CD8-positive, alpha-beta memory T cell (primary cell): ENCODE results near the gene KCNJ18. TPM values are rescaled to one million over a fixed set of nuclear protein-coding genes. Genes with fewer than 3 reads are reported as not detected.
"Not testable (repeated sequence)": the region's sequence is repeated elsewhere in the genome, so short reads cannot be mapped to it uniquely, and the experiment has no call there.

Experiments
- CTCF ChIA-PET: fragments of 350-600 bp; sonication (Branson Sonifier 250); formaldehyde crosslinking; loops from one replicate; lab custom pipeline; 2021; ENCODE audit warnings: antibody characterized with exemption; lab: Charles Lee
- POLR2A ChIA-PET: fragments of 350-600 bp; sonication (Branson Sonifier 250); formaldehyde crosslinking; loops from one replicate; lab custom pipeline; 2021; ENCODE audit warnings: antibody characterized with exemption; lab: Charles Lee
- DNase-seq, 5 donors: peaks; one replicate each; pipeline versions ENCODE4 v3.0.0 to v3.0.0-alpha.2; 2020 to 2022; ENCODE audit warnings: mixed read lengths in 1 of 5
- H3K27ac ChIP-seq: one replicate; pipeline ENCODE4 v1.7.0; 2013; ENCODE audit warnings: low read depth, mild to moderate bottlenecking, low read length, moderate library complexity
- H3K27me3 ChIP-seq: 2 replicates; pipeline ENCODE4 v1.7.0; 2013; ENCODE audit warnings: low read length, mild to moderate bottlenecking; ENCODE audit not compliant: insufficient read depth, poor library complexity, severe bottlenecking
- H3K36me3 ChIP-seq: 2 replicates; pipeline ENCODE4 v1.7.0; 2013; ENCODE audit warnings: mild to moderate bottlenecking, low read length, moderate library complexity; ENCODE audit not compliant: insufficient read depth
- H3K4me1 ChIP-seq: 2 replicates; pipeline ENCODE4 v1.7.0; 2013; ENCODE audit warnings: mild to moderate bottlenecking, low read length, moderate library complexity; ENCODE audit not compliant: insufficient read depth
- H3K4me3 ChIP-seq: 2 replicates; pipeline ENCODE4 v1.7.0; 2013; ENCODE audit warnings: mild to moderate bottlenecking, low read length
- H3K9me3 ChIP-seq: 2 replicates; pipeline ENCODE4 v1.7.0; 2013; ENCODE audit warnings: mild to moderate bottlenecking, low read length
- H3K27ac Mint-ChIP-seq, 8 donors: one replicate each; pipeline ENCODE4 v1.8.0; 2020 to 2021; ENCODE audit warnings: mixed read lengths in 8 of 8, mild to moderate bottlenecking in 6 of 8, inconsistent platforms in 3 of 8, moderate library complexity in 3 of 8
- H3K27me3 Mint-ChIP-seq, 2 donors: one replicate each; pipeline ENCODE4 v1.8.0; 2020 to 2021; ENCODE audit warnings: mixed read lengths in 2 of 2, mild to moderate bottlenecking in 1 of 2, moderate library complexity in 1 of 2
- H3K36me3 Mint-ChIP-seq, 3 donors: one replicate each; pipeline ENCODE4 v1.8.0; 2020 to 2021; ENCODE audit warnings: mixed read lengths in 3 of 3, inconsistent platforms in 1 of 3, mild to moderate bottlenecking in 1 of 3
- H3K4me1 Mint-ChIP-seq, 3 donors: one replicate each; pipeline ENCODE4 v1.8.0; 2020 to 2021; ENCODE audit warnings: mixed read lengths in 3 of 3, inconsistent platforms in 1 of 3, mild to moderate bottlenecking in 1 of 3
- H3K4me3 Mint-ChIP-seq, 7 donors: one replicate each; pipeline ENCODE4 v1.8.0; 2020 to 2021; ENCODE audit warnings: mixed read lengths in 7 of 7, mild to moderate bottlenecking in 6 of 7, moderate library complexity in 4 of 7, inconsistent platforms in 2 of 7
- H3K9me3 Mint-ChIP-seq, 5 donors: one replicate each; pipeline ENCODE4 v1.8.0; 2020 to 2022; ENCODE audit warnings: mixed read lengths in 5 of 5, mild to moderate bottlenecking in 3 of 5, moderate library complexity in 2 of 5, inconsistent platforms in 1 of 5
- polyA plus RNA-seq: library from polyadenylated mRNA; unstranded; fragments of 300-500 nt; fragmentation: Illumina TruSeq; gene quantifications from one replicate; pipeline ENCODE4 v1.2.3, GENCODE V29; 2021
- total RNA-seq, 2 experiments: library from RNA; stranded (reverse); gene quantifications; one replicate each; pipeline ENCODE4 v1.2.3, GENCODE V29; 2021

Gene KCNJ18
- total and polyA plus RNA-seq, 3 experiments from 2014 or later, result not detected

DNA sequence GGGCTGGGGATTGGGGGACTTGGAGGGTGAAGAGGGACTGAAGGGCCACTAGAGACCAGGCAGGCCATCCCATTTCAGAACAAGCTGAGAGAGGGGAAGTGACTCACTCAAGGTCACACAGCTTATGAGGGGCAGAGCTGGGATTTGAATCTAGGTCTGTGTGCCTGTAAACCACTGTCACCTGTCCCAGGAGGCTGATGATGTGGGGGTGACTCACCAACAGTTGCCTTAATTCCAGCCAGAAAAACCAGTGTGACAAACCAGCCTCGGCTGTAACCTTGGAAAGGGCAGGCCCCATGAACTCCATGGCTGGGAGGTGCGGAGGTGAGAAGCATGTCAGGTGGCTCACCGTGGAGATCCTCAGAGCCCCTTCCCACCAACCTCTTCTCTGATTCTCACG lies 1.6 kb downstream of the KCNJ18 start:
- H3K36me3 Mint-ChIP-seq, CTCF ChIA-PET, H3K27ac Mint-ChIP-seq, H3K9me3 ChIP-seq, H3K27ac ChIP-seq, H3K9me3 Mint-ChIP-seq, H3K27me3 Mint-ChIP-seq, H3K4me1 ChIP-seq, POLR2A ChIA-PET, H3K27me3 ChIP-seq, DNase-seq, H3K36me3 ChIP-seq, H3K4me3 ChIP-seq, H3K4me1 Mint-ChIP-seq, H3K4me3 Mint-ChIP-seq: not testable (repeated sequence)

DNA sequence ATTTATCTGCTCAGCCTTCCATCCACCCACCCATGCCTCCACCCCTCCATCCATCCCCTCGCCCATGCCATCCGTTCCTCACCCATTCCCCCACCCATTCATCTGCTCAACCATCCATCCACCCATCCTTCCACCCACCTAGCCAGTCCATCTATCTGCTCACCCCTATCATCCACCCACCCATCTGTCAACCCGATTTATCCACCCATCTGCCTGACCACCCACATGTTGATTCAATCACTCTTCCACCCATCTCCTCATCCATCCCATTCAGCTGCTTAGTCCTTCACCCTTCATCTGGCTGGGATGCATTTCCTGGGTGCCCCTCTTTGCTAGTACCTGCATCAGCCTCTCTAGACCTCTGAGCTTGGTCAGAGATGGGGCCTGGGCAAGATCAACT lies 3.9 kb downstream of the KCNJ18 start:
- H3K27ac Mint-ChIP-seq, H3K4me1 Mint-ChIP-seq: not testable (repeated sequence)

DNA sequence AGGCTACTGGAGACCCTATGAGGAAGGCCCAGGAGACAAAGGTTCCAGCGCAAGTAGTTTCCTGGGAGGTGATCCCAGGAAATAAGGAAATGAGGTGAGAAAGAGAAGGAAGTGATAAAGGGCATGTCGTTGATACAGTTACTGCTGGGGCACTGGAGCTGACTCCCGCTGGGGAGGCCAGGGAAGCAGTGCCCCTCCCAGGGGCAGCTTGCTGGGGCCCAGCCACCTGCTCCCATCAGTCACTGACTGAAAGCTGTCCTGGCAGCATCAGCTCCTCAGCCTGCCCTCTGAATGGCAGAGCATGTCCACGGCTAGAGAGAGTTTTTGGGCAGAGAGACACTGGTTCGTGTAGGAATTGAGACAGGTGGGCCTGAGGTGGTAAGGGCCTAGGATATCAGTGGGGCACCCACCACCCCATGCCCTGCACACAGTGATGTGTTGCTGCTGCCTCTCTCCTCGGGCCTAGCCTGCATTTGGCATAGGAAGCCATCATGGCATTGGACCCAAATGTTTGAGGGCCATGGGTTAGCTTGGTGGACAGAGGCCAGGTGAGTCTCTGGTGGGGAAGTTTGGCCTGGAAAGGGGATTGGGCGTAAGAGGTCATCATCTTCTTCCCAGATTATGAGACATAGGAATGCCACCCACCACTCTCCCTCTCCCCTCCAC lies 4.7 kb downstream of the KCNJ18 start:
- H3K27me3 ChIP-seq, H3K27ac ChIP-seq, H3K4me1 Mint-ChIP-seq, H3K4me3 Mint-ChIP-seq, H3K9me3 Mint-ChIP-seq, H3K36me3 Mint-ChIP-seq, H3K36me3 ChIP-seq, POLR2A ChIA-PET, H3K4me1 ChIP-seq, DNase-seq, H3K27ac Mint-ChIP-seq, H3K4me3 ChIP-seq, CTCF ChIA-PET, H3K9me3 ChIP-seq, H3K27me3 Mint-ChIP-seq: not testable (repeated sequence)

More for the DNA sequence above, 3.9 kb downstream of the KCNJ18 start:
- CTCF ChIA-PET, H3K9me3 ChIP-seq, H3K27me3 ChIP-seq, H3K27me3 Mint-ChIP-seq, H3K9me3 Mint-ChIP-seq, H3K4me1 ChIP-seq, H3K36me3 Mint-ChIP-seq, H3K4me3 Mint-ChIP-seq, H3K27ac ChIP-seq, H3K4me3 ChIP-seq, DNase-seq, H3K36me3 ChIP-seq, POLR2A ChIA-PET: not testable (repeated sequence)

DNA sequence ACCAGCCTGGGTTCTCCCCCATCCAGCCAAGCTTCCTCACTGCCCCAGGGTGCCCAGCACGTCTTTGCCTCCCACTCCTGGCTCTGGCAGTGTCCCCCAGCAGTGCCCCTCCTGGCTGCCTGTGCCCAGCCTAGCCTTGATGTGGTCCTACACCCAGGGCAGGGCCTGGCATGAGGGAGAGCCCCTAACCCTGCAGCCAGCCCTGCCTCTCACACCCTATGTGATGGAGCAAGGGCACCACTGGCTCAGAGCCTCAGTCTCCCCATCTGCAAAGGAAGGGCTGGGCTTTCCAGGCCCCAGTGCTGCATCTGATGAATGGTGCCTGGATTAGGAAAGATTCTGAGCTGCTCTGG lies 5.2 kb downstream of the KCNJ18 start:
- H3K36me3 Mint-ChIP-seq, H3K27me3 Mint-ChIP-seq, DNase-seq, H3K27ac ChIP-seq, POLR2A ChIA-PET, H3K27ac Mint-ChIP-seq, H3K9me3 ChIP-seq, H3K9me3 Mint-ChIP-seq, H3K4me3 ChIP-seq, H3K4me1 Mint-ChIP-seq, H3K27me3 ChIP-seq, CTCF ChIA-PET, H3K4me3 Mint-ChIP-seq, H3K4me1 ChIP-seq, H3K36me3 ChIP-seq: not testable (repeated sequence)

DNA sequence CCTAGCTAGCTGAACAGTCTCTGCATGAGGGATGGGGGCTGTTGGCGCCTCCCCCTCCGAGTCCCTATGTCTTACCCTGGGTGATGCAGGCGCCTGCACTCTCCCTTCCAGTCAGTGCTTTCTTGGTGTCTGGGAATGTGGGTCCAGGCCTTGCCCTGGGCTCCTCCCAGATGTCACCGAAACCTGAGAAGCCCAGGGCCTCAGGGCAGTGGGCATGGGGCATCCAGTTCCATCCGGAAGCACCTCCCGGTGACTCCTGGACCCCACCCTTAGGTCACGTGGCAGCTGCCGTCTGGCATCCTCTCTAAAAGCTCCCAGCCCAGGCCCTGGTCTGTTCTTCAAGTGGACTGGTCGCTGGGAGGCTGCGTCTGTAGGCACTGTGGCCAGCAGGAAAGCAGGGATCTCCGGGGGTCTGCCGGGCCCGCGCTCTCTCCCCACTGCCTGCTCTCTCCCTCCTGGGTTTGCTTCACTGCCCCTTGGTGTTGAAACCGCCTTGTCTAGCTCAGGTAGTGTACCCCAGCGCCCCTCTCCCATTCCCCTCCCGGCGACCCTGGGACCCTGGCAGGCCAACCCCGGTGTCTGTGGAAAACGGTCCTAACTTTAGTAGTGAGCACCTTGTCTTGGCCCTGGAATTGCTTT lies 6.2 kb downstream of the KCNJ18 start:
- DNase-seq, CTCF ChIA-PET, H3K36me3 Mint-ChIP-seq, H3K27ac Mint-ChIP-seq, H3K9me3 ChIP-seq, H3K4me1 ChIP-seq, H3K36me3 ChIP-seq, H3K9me3 Mint-ChIP-seq, H3K27me3 Mint-ChIP-seq, H3K27ac ChIP-seq, H3K4me3 ChIP-seq, H3K27me3 ChIP-seq, H3K4me1 Mint-ChIP-seq, H3K4me3 Mint-ChIP-seq, POLR2A ChIA-PET: not testable (repeated sequence)

DNA sequence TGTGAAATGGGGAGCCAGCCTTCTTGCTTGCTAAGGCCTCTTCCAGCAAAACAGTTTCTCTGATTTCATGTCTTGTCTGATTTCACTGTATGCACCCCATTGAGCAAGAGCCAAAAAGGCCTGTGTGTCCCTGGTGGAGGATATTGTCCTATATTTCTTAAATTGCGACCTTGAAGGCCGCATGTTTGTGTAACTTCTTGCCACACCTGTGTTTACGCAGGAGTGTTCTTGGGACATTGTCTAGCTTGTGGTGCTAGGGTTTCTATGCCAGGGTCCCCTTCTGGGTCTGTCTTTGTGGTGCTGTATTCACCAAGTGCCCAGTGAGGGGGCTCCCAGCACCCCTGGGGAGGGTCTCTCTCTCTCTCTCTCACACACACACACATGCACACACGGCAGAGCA lies 6.8 kb downstream of the KCNJ18 start:
- H3K36me3 ChIP-seq, POLR2A ChIA-PET, H3K9me3 ChIP-seq, H3K9me3 Mint-ChIP-seq, H3K27ac Mint-ChIP-seq, H3K4me3 ChIP-seq, H3K4me1 Mint-ChIP-seq, H3K36me3 Mint-ChIP-seq, H3K4me3 Mint-ChIP-seq, DNase-seq, H3K4me1 ChIP-seq, CTCF ChIA-PET, H3K27me3 Mint-ChIP-seq, H3K27ac ChIP-seq, H3K27me3 ChIP-seq: not testable (repeated sequence)

DNA sequence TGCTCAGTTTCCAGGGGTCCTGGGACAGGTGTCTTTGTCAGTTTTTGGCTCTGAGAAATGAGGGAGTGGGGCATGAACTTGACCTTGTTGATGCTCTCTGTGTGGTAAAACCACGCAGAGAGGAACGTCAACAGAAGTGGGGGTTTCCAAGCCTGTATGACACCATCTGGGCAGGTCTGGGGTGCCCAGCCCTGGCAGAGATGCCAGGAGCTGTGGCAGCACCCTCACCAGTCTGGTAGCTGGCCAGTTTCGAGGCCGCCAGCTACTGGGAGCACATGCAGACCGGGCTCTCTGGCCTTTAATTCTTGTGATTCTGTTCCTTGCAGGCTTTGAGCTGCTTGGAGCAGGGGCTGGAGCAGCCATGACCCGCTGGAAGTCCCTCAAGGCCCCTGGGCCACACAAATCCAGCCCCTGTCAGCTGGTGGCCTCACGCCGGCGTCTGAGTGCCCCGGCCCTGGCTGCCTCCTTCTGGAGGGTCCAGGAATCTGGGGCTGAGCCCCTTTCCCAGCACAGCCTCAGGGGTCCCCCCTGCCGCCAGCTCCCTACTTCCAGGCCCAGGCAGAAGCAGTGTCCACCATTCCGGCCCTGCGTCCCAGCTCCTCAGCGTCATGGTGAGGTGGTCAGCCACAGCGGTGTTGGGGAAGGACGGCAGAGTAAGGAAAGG lies 7.4 kb downstream of the KCNJ18 start:
- H3K4me1 ChIP-seq, H3K27ac ChIP-seq, H3K27me3 ChIP-seq, H3K9me3 ChIP-seq, H3K4me1 Mint-ChIP-seq, H3K9me3 Mint-ChIP-seq, H3K36me3 ChIP-seq, H3K4me3 ChIP-seq, H3K27ac Mint-ChIP-seq, DNase-seq, CTCF ChIA-PET, H3K36me3 Mint-ChIP-seq, POLR2A ChIA-PET, H3K27me3 Mint-ChIP-seq, H3K4me3 Mint-ChIP-seq: not testable (repeated sequence)

DNA sequence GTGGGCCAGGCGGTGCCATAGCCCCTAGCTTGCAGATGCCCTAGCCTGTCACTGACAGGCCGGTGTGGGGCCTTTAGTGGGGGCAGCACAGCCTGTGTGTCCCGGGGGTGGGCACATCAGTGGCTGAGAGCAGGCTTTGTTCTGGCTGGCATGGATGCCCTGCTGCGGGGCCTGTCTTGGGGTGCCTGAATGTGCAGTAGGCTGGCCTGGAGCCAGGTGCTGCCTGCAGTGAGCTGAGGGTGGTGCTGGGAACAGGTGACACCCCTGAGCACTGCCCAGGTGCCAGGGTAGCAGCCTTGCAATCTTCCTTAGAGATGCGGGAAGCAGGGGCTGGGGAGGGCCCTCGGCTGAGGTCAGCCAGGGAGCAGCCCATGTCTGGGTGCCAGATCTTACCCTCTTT lies 8.8 kb downstream of the KCNJ18 start:
- H3K9me3 Mint-ChIP-seq, H3K9me3 ChIP-seq, CTCF ChIA-PET, H3K27me3 Mint-ChIP-seq, H3K27ac ChIP-seq, H3K4me3 ChIP-seq, H3K4me3 Mint-ChIP-seq, H3K36me3 ChIP-seq, H3K4me1 Mint-ChIP-seq, H3K27ac Mint-ChIP-seq, POLR2A ChIA-PET, H3K4me1 ChIP-seq, H3K27me3 ChIP-seq, DNase-seq, H3K36me3 Mint-ChIP-seq: not testable (repeated sequence)
